Endothelial cell of umbilical vein (primary cell): ENCODE measurements around the gene VWA8. TPM values are rescaled to one million over a fixed set of nuclear protein-coding genes. Genes with fewer than 3 reads are reported as not detected.

Experiments
- BruUV-seq: library from RNA; stranded (reverse); fragments of 400-500 nt; replicated peaks from 2 replicates; lab custom pipeline; 2021; lab: Mats Ljungman, UMichigan
- CTCF ChIA-PET: fragments of 300-600, 350-600 bp; sonication (Branson Sonifier 250); formaldehyde crosslinking; loops from one replicate; lab custom pipeline; 2021; ENCODE audit warnings: antibody characterized with exemption, inconsistent platforms; lab: Charles Lee
- POLR2A ChIA-PET: fragments of 300-600, 350-600 bp; sonication (Branson Sonifier 250); formaldehyde crosslinking; loops from one replicate; lab custom pipeline; 2021; ENCODE audit warnings: antibody characterized with exemption, inconsistent platforms; lab: Charles Lee
- DNase-seq: peaks from one replicate; pipeline ENCODE4 v3.0.0-alpha.2; 2011; ENCODE audit warnings: low read depth, low spot score
- FAIRE-seq: peaks from 2 replicates; lab custom pipeline; 2011; peaks lifted over from hg19 to GRCh38; lab: Jason Lieb, UNC
- H2AFZ ChIP-seq: 2 replicates; pipeline ENCODE4 v1.6.0; 2012; ENCODE audit warnings: low read depth, low read length, control low read depth, inconsistent platforms
- H3K27ac ChIP-seq: 2 replicates; pipeline ENCODE4 v1.5.1; 2011; ENCODE audit warnings: low read depth, mild to moderate bottlenecking, control low read depth, low read length, moderate library complexity; ENCODE audit not compliant: insufficient read depth
- H3K27me3 ChIP-seq, 2 experiments: 2 replicates each; pipeline versions ENCODE4 v1.6.0 to v1.6.1; 2011; ENCODE audit warnings: low read length in 2 of 2, mixed read lengths in 1 of 2; ENCODE audit not compliant: control insufficient read depth in 2 of 2, insufficient read depth in 2 of 2
- H3K36me3 ChIP-seq, 2 experiments: 2 replicates in 1 of 2; 3 replicates in 1 of 2; pipeline ENCODE4 v1.5.1; 2011; ENCODE audit warnings: low read length in 2 of 2, mild to moderate bottlenecking in 1 of 2, moderate library complexity in 1 of 2; ENCODE audit not compliant: control insufficient read depth in 2 of 2, insufficient read depth in 2 of 2; ENCODE audit errors: extremely low read depth in 1 of 2
- H3K4me1 ChIP-seq: 3 replicates; pipeline ENCODE4 v1.5.1; 2011; ENCODE audit warnings: mild to moderate bottlenecking, low read length; ENCODE audit not compliant: control insufficient read depth, insufficient read depth; ENCODE audit errors: extremely low read depth
- H3K4me2 ChIP-seq: 2 replicates; pipeline ENCODE4 v1.6.1; 2011; ENCODE audit warnings: low read length, control low read depth, mixed read lengths; ENCODE audit not compliant: insufficient read depth
- H3K4me3 ChIP-seq, 3 experiments: fragments of 200-600 bp in 1 of 3; sonication (generic), shearing (Covaris generic) in 1 of 3; replicated peaks in 1 of 3; 2 replicates each; pipeline ENCODE4 v1.5.1; 2011 to 2016; ENCODE audit warnings: control low read depth in 3 of 3, low read length in 3 of 3, mild to moderate bottlenecking in 2 of 3, inconsistent platforms in 1 of 3, low read depth in 1 of 3, moderate library complexity in 1 of 3; ENCODE audit not compliant: insufficient read depth in 1 of 3
- H3K79me2 ChIP-seq: 2 replicates; pipeline ENCODE4 v1.6.0; 2012; ENCODE audit warnings: low read length, inconsistent platforms; ENCODE audit not compliant: control insufficient read depth, insufficient read depth
- H3K9ac ChIP-seq: replicated peaks from 2 replicates; pipeline ENCODE3; 2011; ENCODE audit warnings: low read length, control low read depth; ENCODE audit not compliant: insufficient read depth; ENCODE audit errors: extremely low read depth
- H3K9me1 ChIP-seq: replicated peaks from 3 replicates; pipeline ENCODE4 v1.6.0; 2011; ENCODE audit warnings: mild to moderate bottlenecking, low read length; ENCODE audit not compliant: control insufficient read depth, insufficient read depth; ENCODE audit errors: extremely low read depth
- H3K9me3 ChIP-seq: replicated peaks from 2 replicates; pipeline ENCODE4 v1.5.1; 2012; ENCODE audit warnings: low read length, inconsistent platforms; ENCODE audit not compliant: control insufficient read depth, insufficient read depth
- H4K20me1 ChIP-seq: replicated peaks from 2 replicates; pipeline ENCODE3; 2011; ENCODE audit warnings: mild to moderate bottlenecking, low read length; ENCODE audit not compliant: control insufficient read depth, insufficient read depth; ENCODE audit errors: extremely low read depth
- CTCF ChIP-seq, 2 donors: IDR thresholded peaks; 1 replicate in 1 of 2; 2 replicates in 1 of 2; pipeline ENCODE4 v1.5.1; 2011; ENCODE audit warnings: low read length in 2 of 2, mild to moderate bottlenecking in 2 of 2, moderate library complexity in 2 of 2, control low read depth in 1 of 2, inconsistent platforms in 1 of 2, low read depth in 1 of 2; ENCODE audit not compliant: insufficient read depth in 1 of 2; ENCODE audit errors: extremely low read depth in 1 of 2
- EZH2 ChIP-seq: IDR thresholded peaks from 2 replicates; pipeline ENCODE4 v1.6.1; 2012; ENCODE audit warnings: borderline replicate concordance, low read depth, mild to moderate bottlenecking, moderate library complexity, low read length, inconsistent platforms; ENCODE audit not compliant: severe bottlenecking
- FOS ChIP-seq: IDR thresholded peaks from 2 replicates; pipeline ENCODE4 v1.6.1; 2011; ENCODE audit warnings: mild to moderate bottlenecking, low read length, moderate library complexity, borderline replicate concordance; ENCODE audit not compliant: insufficient read depth
- GATA2 ChIP-seq: IDR thresholded peaks from 2 replicates; pipeline ENCODE4 v1.7.0; 2011; ENCODE audit warnings: low read depth, mild to moderate bottlenecking, moderate library complexity, mixed read lengths, low read length; ENCODE audit not compliant: insufficient read length, insufficient read depth
- JUN ChIP-seq: IDR thresholded peaks from 2 replicates; pipeline ENCODE4 v1.6.1; 2011; ENCODE audit warnings: borderline replicate concordance, low read depth; ENCODE audit not compliant: insufficient read length, insufficient read depth
- MAX ChIP-seq: IDR thresholded peaks from 2 replicates; pipeline ENCODE4 v1.6.1; 2011; ENCODE audit not compliant: insufficient read depth, insufficient read length
- MYC ChIP-seq: IDR thresholded peaks from one replicate; pipeline ENCODE4 v1.6.1; 2011; ENCODE audit warnings: mild to moderate bottlenecking, low read depth, low read length
- POLR2A ChIP-seq: IDR thresholded peaks from 2 replicates; pipeline ENCODE4 v1.6.1; 2012; ENCODE audit warnings: low read depth, mild to moderate bottlenecking, control low read depth, low read length
- POLR2AphosphoS5 ChIP-seq: IDR thresholded peaks from 2 replicates; pipeline ENCODE4 v1.6.1; 2012; ENCODE audit warnings: low read depth, mild to moderate bottlenecking, control low read depth, low read length, moderate library complexity; ENCODE audit not compliant: insufficient read depth
- dilution Hi-C: fragments of 300-500 bp; cut with MboI; formaldehyde crosslinking; loops from one replicate; pipeline ENCODE4 v1.15.0; 2019; ENCODE audit warnings: low sequenced_read_pairs; ENCODE audit not compliant: extremely low pct_ligation_motif_present
- intact Hi-C: fragments of 100-400 bp; cut with micrococcal nuclease; formaldehyde crosslinking; loops from one replicate; pipeline ENCODE4 v1.10.0; 2022
- polyA plus RNA-seq, 4 experiments: library from polyadenylated mRNA; depleted of rRNA in 3 of 4; stranded (reverse) in 3 of 4; unstranded in 1 of 4; fragments of >200 nt; gene quantifications; 2 replicates each; pipeline versions ENCODE4 v1.2.1 to v1.2.3, GENCODE V29; 2011 to 2012; ENCODE audit warnings: missing spikeins in 1 of 4
- total RNA-seq: library from RNA; stranded (reverse); gene quantifications from 2 replicates; pipeline ENCODE4 v1.2.3, GENCODE V29; 2021

VWA8 gene
- total and polyA plus RNA-seq, 2 donors (not counting 3 experiments of a cell fraction or from before 2014, with no cell fraction given): 2.9 to 11.3 TPM

- H3K27ac ChIP-seq: no peak overlapping the region
- H3K4me3 ChIP-seq: no peak overlapping the region
- no peak for TF ChIP-seq MYC
- no peak for TF ChIP-seq POLR2AphosphoS5
- TF ChIP-seq MAX: no peak
- no peak for TF ChIP-seq GATA2
- no peak for TF ChIP-seq CTCF (IDR thresholded peaks at IDR 0.05; ENCODE audit: extremely low read depth in 1 of 2, insufficient read depth in 1 of 2, low read depth in 1 of 2, low read length in 2 of 2)
- no peak for TF ChIP-seq POLR2A
- TF ChIP-seq EZH2: no peak
- TF ChIP-seq JUN: no peak
- no peak for TF ChIP-seq FOS
- ChIA-PET CTCF (no interaction called here), POLR2A (no interaction called here)
- no peak overlapping the region for H3K9ac ChIP-seq
- H3K4me2 ChIP-seq: no peak overlapping the region
- DNase-seq (no peak), FAIRE-seq (no peak)
- H3K79me2 ChIP-seq: no peaks in the 10 kb centered on the region
- intact Hi-C loops: no loop called here
- H3K9me3 ChIP-seq: no peaks in the 10 kb centered on the region
- no peaks in the 10 kb centered on the region for H4K20me1 ChIP-seq
- H3K36me3 ChIP-seq: no peaks in the 10 kb centered on the region
- H3K27me3 ChIP-seq: peaks cover 0 to 2% of the 10 kb centered on the region in 2 experiments
- H3K9me1 ChIP-seq: no peaks in the 10 kb centered on the region
- dilution Hi-C loops: no loop called here
- no peak overlapping the region for H2AFZ ChIP-seq
- H3K4me1 ChIP-seq: no peaks in the 10 kb centered on the region
- BruUV-seq: no TSS peak
These were observed 8.2 kb upstream of the VWA8 start for GRCh38 chr13:41969072-41969471.
